Right atrium auricular region (tissue), 2 donors: ENCODE results near the gene PRTN3. TPM values are rescaled to one million over a fixed set of nuclear protein-coding genes. Genes with fewer than 3 reads are reported as not detected.
A peak's percentile ranks its signal among the peaks of the same experiment; 100 is the strongest.

ENCODE experiments used
- DNase-seq: peaks from one replicate; pipeline ENCODE4 v3.0.0-alpha.2; 2019; ENCODE audit warnings: low spot score
- H3K27ac ChIP-seq, 2 donors: fragments of 200-600 bp; sonication (generic); 1 replicate in 1 of 2; 2 replicates in 1 of 2; pipeline ENCODE4 v1.5.1; 2016 to 2019
- H3K27me3 ChIP-seq, 2 donors: fragments of 200-600 bp; sonication (generic); one replicate each; pipeline versions ENCODE4 v1.5.1 to v1.6.0; 2017 to 2019
- H3K36me3 ChIP-seq: fragments of 200-600 bp; sonication (generic); one replicate; pipeline ENCODE4 v1.5.1; 2016
- H3K4me1 ChIP-seq, 2 donors: fragments of 200-600 bp; sonication (generic); one replicate each; pipeline versions ENCODE4 v1.5.1 to v1.6.0; 2017 to 2019
- H3K4me3 ChIP-seq, 2 donors: fragments of 200-600 bp; sonication (generic); 1 replicate in 1 of 2; 2 replicates in 1 of 2; pipeline ENCODE4 v1.5.1; 2017 to 2019; ENCODE audit warnings: mild to moderate bottlenecking in 1 of 2, moderate library complexity in 1 of 2
- H3K9me3 ChIP-seq, 2 donors: fragments of 200-600 bp; sonication (generic); one replicate each; pipeline ENCODE4 v1.5.1; 2019
- CTCF ChIP-seq, 2 donors: fragments of 200-600 bp; sonication (generic); IDR thresholded peaks; one replicate each; pipeline ENCODE4 v1.5.1; 2019; ENCODE audit warnings: antibody characterized with exemption in 2 of 2
- total RNA-seq, 2 donors: library from RNA; depleted of rRNA; stranded (reverse); fragments of >200 nt; gene quantifications; one replicate each; pipeline ENCODE4 v1.1.0, GENCODE V29; 2016

PRTN3 gene
- not detected for total RNA-seq

GRCh38 chr19:840519-841206 lies at the start of gene PRTN3:
TSS of gene PRTN3 (plus strand) at chr19:840999. CDS start at chr19:841009, 10 bp downstream.
- no peak for DNase-seq
- Histone ChIP-seq H3K4me1 (peaks cover 0 to 12% of the 10 kb centered on the region in 2 donors), H3K9me3 (no peaks in the 10 kb centered on the region), H3K4me3 (no peak within 1 kb of the TSS), H3K27me3 (peaks cover 0 to 8% of the 10 kb centered on the region in 2 donors), H3K27ac (no peak within 1 kb of the TSS), H3K36me3 (no peaks in the 10 kb centered on the region)
- TF ChIP-seq CTCF (IDR thresholded peaks at IDR 0.05), result no peak

GRCh38 chr19:791007-791566 lies 49.7 kb upstream of the PRTN3 start:
- H3K27me3 ChIP-seq, result no peaks in the 10 kb centered on the region
- DNase-seq, result no peak
- no peak overlapping the region for H3K4me3 ChIP-seq
- no peaks in the 10 kb centered on the region for H3K36me3 ChIP-seq
- no peaks in the 10 kb centered on the region for H3K9me3 ChIP-seq
- peak overlapping the region in 1 of 2 donors; percentile 12 for H3K27ac ChIP-seq
- peaks cover 0 to 61% of the 10 kb centered on the region in 2 donors for H3K4me1 ChIP-seq
- no peak for TF ChIP-seq CTCF (IDR thresholded peaks at IDR 0.05)

- Histone ChIP-seq H3K9me3 (no peaks in the 10 kb centered on the region), H3K27me3 (no peaks in the 10 kb centered on the region), H3K4me3 (no peak overlapping the region), H3K36me3 (no peaks in the 10 kb centered on the region), H3K4me1 (peaks cover 0 to 66% of the 10 kb centered on the region in 2 donors), H3K27ac (peak overlapping the region; percentile 38 to 60)
- TF ChIP-seq CTCF (IDR thresholded peaks at IDR 0.05), result no peak
- no peak for DNase-seq
Measured at GRCh38 chr19:791567-792305, 49.1 kb upstream of the PRTN3 start.

- no peak for TF ChIP-seq CTCF (IDR thresholded peaks at IDR 0.05)
- Histone ChIP-seq H3K36me3 (no peaks in the 10 kb centered on the region), H3K4me1 (peaks cover 0 to 66% of the 10 kb centered on the region in 2 donors), H3K9me3 (no peaks in the 10 kb centered on the region), H3K4me3 (no peak overlapping the region), H3K27ac (peak overlapping the region; percentile 38 to 60), H3K27me3 (no peaks in the 10 kb centered on the region)
- DNase-seq, result no peak
Measured at GRCh38 chr19:792306-792885, 48.4 kb upstream of the PRTN3 start.

- no peak for DNase-seq
- Histone ChIP-seq H3K27me3 (no peaks in the 10 kb centered on the region), H3K4me3 (no peak overlapping the region), H3K9me3 (no peaks in the 10 kb centered on the region), H3K36me3 (peaks cover 9% of the 10 kb centered on the region), H3K4me1 (peaks cover 0 to 57% of the 10 kb centered on the region in 2 donors), H3K27ac (no peak overlapping the region)
- no peak for TF ChIP-seq CTCF (IDR thresholded peaks at IDR 0.05)
Measured at GRCh38 chr19:793806-794205, 47.0 kb upstream of the PRTN3 start.
